Duodenal mucosa (tissue), 2 donors: ENCODE results near the gene DHX16.

Source experiments
- H3K27ac ChIP-seq: one replicate; pipeline ENCODE4 v1.7.0; 2013; ENCODE audit warnings: low read depth, low read length
- H3K27me3 ChIP-seq, 2 donors: one replicate each; pipeline ENCODE4 v1.7.0; 2013; ENCODE audit warnings: low read length in 2 of 2, control low read depth in 1 of 2; ENCODE audit not compliant: insufficient read depth in 2 of 2, control insufficient read depth in 1 of 2
- H3K36me3 ChIP-seq, 2 donors: one replicate each; pipeline ENCODE4 v1.7.0; 2013; ENCODE audit warnings: low read length in 2 of 2, control low read depth in 1 of 2; ENCODE audit not compliant: insufficient read depth in 2 of 2, control insufficient read depth in 1 of 2
- H3K4me1 ChIP-seq, 2 donors: one replicate each; pipeline ENCODE4 v1.7.0; 2013; ENCODE audit warnings: low read length in 2 of 2, control low read depth in 1 of 2; ENCODE audit not compliant: insufficient read depth in 2 of 2, control insufficient read depth in 1 of 2
- H3K4me3 ChIP-seq, 2 donors: one replicate each; pipeline ENCODE4 v1.7.0; 2013; ENCODE audit warnings: low read length in 2 of 2, low read depth in 1 of 2
- H3K9ac ChIP-seq, 2 donors: one replicate each; pipeline ENCODE4 v1.7.0; 2013; ENCODE audit warnings: low read length in 2 of 2, low read depth in 1 of 2
- H3K9me3 ChIP-seq, 2 donors: one replicate each; pipeline ENCODE4 v1.7.0; 2013; ENCODE audit warnings: low read length in 2 of 2, control low read depth in 1 of 2; ENCODE audit not compliant: control insufficient read depth in 1 of 2

DHX16 gene

DNA sequence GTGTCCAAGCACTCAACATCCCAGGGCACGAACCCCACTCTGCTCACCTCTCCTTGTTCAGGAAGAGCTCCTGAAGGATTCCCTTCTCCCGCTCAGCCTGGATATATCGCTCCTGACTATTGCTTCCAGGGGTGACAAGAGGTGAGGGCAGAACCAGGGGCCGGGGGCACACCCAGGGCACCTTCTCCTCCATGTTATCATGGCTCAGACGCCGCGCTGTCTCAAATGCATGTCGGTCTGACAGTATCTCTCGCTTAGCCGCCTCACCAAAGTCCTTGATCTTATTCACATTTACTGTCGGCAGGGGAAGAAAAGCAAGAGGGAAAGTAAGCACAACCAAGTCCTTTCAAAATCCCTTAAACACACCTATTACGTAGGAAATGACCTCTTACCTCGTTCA lies 68.8 kb downstream of the DHX16 start:
- Histone ChIP-seq H3K4me3 (no peak overlapping the region), H3K36me3 (peaks cover 72 to 82% of the 10 kb centered on the region in 2 donors), H3K4me1 (no peaks in the 10 kb centered on the region), H3K27me3 (no peaks in the 10 kb centered on the region), H3K9me3 (no peaks in the 10 kb centered on the region), H3K9ac (no peak overlapping the region), H3K27ac (no peak overlapping the region)
